Osteocyte (in vitro differentiated cells): ENCODE data around the gene SHFL. TPM values are rescaled to one million over a fixed set of nuclear protein-coding genes. Genes with fewer than 3 reads are reported as not detected.

Experiments used
- DNase-seq: peaks from one replicate; pipeline ENCODE4 v3.0.0; 2021; ENCODE audit warnings: mixed read lengths; ENCODE audit not compliant: unreplicated experiment; ENCODE audit errors: extremely low spot score
- H3K27ac Mint-ChIP-seq: one replicate; pipeline ENCODE4 v1.8.0; 2021; ENCODE audit warnings: mild to moderate bottlenecking, mixed read lengths; ENCODE audit not compliant: unreplicated experiment
- H3K27me3 Mint-ChIP-seq: one replicate; pipeline ENCODE4 v1.8.0; 2021; ENCODE audit warnings: mixed read lengths; ENCODE audit not compliant: unreplicated experiment
- H3K36me3 Mint-ChIP-seq: one replicate; pipeline ENCODE4 v1.8.0; 2021; ENCODE audit warnings: mixed read lengths; ENCODE audit not compliant: unreplicated experiment
- H3K4me1 Mint-ChIP-seq: one replicate; pipeline ENCODE4 v1.8.0; 2021; ENCODE audit warnings: mixed read lengths; ENCODE audit not compliant: unreplicated experiment
- H3K4me3 Mint-ChIP-seq: one replicate; pipeline ENCODE4 v1.8.0; 2021; ENCODE audit warnings: mild to moderate bottlenecking, moderate library complexity, mixed read lengths; ENCODE audit not compliant: unreplicated experiment
- H3K9me3 Mint-ChIP-seq: one replicate; pipeline ENCODE4 v1.8.0; 2021; ENCODE audit warnings: mixed read lengths; ENCODE audit not compliant: unreplicated experiment
- total RNA-seq: library from RNA; stranded (reverse); gene quantifications from 2 replicates; pipeline ENCODE4 v1.2.1, GENCODE V29; 2021
- TF ChIP-seq, protein P1 (sequence below): fragments of 200-600 bp; sonication (generic); IDR thresholded peaks from 2 replicates; pipeline ENCODE4 v1.5.0; 2021; ENCODE audit warnings: antibody characterized with exemption, mild to moderate bottlenecking, moderate library complexity

Gene SHFL
- total RNA-seq, 1 donor from 2014 or later, result 38.7 TPM

DNA sequence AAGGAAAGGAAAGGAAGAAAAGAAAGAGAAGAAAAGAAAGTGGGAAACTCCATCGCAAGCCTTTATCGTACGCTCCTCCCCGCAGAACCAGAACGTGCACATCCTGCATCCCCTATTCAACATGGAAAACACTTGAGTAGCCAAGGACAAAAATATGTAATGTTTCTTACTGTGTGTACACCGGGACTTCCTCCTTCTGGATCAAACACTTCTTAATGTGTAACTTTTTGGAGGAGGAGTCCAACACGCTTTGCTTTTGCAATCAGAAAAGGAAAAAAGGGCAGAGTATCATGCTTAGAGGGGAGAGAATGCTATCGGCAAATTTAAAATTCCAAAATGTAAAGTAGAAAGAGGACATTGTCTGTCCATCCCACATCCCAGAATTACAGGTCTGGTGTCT, 7.8 kb upstream of the SHFL start:
- H3K27ac Mint-ChIP-seq, result no peak overlapping the region
- no peak for DNase-seq
- H3K4me3 Mint-ChIP-seq, result no peak overlapping the region
- no peaks in the 10 kb centered on the region for H3K36me3 Mint-ChIP-seq
- TF ChIP-seq, protein P1, sequence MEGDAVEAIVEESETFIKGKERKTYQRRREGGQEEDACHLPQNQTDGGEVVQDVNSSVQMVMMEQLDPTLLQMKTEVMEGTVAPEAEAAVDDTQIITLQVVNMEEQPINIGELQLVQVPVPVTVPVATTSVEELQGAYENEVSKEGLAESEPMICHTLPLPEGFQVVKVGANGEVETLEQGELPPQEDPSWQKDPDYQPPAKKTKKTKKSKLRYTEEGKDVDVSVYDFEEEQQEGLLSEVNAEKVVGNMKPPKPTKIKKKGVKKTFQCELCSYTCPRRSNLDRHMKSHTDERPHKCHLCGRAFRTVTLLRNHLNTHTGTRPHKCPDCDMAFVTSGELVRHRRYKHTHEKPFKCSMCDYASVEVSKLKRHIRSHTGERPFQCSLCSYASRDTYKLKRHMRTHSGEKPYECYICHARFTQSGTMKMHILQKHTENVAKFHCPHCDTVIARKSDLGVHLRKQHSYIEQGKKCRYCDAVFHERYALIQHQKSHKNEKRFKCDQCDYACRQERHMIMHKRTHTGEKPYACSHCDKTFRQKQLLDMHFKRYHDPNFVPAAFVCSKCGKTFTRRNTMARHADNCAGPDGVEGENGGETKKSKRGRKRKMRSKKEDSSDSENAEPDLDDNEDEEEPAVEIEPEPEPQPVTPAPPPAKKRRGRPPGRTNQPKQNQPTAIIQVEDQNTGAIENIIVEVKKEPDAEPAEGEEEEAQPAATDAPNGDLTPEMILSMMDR, result no peak
- H3K4me1 Mint-ChIP-seq, result no peaks in the 10 kb centered on the region
- no peaks in the 10 kb centered on the region for H3K9me3 Mint-ChIP-seq
- peaks cover 25% of the 10 kb centered on the region for H3K27me3 Mint-ChIP-seq

DNA sequence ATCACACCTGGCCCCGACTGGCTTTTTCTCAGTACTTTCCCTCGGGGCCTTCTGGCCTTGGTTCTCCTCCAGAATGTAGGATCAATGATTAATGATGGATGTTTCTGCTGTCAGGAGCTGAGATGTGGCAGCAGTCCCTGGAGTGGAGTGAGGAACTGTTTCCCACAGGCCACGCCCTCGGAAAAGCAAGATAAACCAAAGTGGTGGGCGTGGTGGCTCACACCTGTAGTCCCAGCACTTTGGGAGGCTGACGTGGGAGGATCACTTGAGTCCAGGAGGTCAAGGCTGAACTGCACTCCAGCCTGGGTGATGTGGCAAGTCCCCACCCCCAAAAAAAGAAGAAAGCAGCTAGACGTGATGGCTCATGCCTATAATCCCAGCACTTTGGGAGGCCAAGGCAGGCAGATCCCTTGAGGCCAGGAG, 7.1 kb upstream of the SHFL start:
- no peak overlapping the region for H3K4me3 Mint-ChIP-seq
- no peak for DNase-seq
- H3K36me3 Mint-ChIP-seq, result no peaks in the 10 kb centered on the region
- H3K9me3 Mint-ChIP-seq, result no peaks in the 10 kb centered on the region
- no peaks in the 10 kb centered on the region for H3K4me1 Mint-ChIP-seq
- H3K27ac Mint-ChIP-seq, result no peak overlapping the region
- peaks cover 27% of the 10 kb centered on the region for H3K27me3 Mint-ChIP-seq
- TF ChIP-seq, protein P1, result no peak

DNA sequence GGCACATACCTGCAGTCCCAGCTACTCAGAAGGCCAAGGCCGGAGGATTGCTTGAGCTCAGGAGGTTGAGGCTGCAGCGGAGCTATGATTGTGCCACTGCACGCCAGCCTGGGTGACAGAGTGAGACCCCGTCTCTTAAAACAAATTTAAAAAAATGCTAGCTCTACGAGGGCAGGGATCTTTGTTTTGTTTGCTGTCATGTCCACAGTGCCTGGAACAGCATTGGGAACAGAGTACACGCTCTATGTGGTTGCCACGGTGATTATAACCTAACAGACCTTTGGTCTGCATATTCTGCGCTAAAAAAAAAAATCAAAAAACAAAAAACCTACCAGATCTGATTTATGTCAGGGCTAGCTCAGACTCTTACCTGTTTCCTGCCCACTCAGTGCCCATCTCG, 2.2 kb upstream of the SHFL start:
- H3K4me1 Mint-ChIP-seq, result peaks cover 5% of the 10 kb centered on the region
- no peaks in the 10 kb centered on the region for H3K9me3 Mint-ChIP-seq
- peaks cover 9% of the 10 kb centered on the region for H3K27me3 Mint-ChIP-seq
- no peak overlapping the region for H3K4me3 Mint-ChIP-seq
- no peak overlapping the region for H3K27ac Mint-ChIP-seq
- no peaks in the 10 kb centered on the region for H3K36me3 Mint-ChIP-seq
- TF ChIP-seq, protein P1, result no peak
- DNase-seq, result no peak

DNA sequence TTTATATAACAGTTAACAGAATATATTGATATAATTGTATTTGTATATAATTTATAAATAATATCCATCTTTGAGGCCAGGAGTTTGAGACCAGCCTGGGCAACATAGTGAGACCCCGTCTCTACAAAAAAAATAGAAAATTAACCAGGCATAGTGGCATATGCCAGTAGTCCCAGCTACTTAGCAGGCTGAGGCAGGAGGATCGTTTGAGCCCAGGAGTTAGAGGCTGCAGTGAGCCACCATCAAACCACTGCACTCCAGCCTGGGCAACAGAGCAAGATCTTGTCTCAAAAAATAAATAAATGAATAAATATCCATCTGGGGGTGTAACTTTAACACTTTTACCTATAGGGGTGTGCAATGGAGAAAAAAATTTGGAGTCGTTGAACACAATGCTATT, 1.3 kb upstream of the SHFL start:
- Mint-ChIP-seq H3K4me3 (peak overlapping the region; percentile 77), H3K36me3 (peaks cover 6% of the 10 kb centered on the region), H3K9me3 (no peaks in the 10 kb centered on the region), H3K27ac (no peak overlapping the region), H3K27me3 (peaks cover 5% of the 10 kb centered on the region), H3K4me1 (peaks cover 5% of the 10 kb centered on the region)
- TF ChIP-seq, protein P1, result no peak
- no peak for DNase-seq

DNA sequence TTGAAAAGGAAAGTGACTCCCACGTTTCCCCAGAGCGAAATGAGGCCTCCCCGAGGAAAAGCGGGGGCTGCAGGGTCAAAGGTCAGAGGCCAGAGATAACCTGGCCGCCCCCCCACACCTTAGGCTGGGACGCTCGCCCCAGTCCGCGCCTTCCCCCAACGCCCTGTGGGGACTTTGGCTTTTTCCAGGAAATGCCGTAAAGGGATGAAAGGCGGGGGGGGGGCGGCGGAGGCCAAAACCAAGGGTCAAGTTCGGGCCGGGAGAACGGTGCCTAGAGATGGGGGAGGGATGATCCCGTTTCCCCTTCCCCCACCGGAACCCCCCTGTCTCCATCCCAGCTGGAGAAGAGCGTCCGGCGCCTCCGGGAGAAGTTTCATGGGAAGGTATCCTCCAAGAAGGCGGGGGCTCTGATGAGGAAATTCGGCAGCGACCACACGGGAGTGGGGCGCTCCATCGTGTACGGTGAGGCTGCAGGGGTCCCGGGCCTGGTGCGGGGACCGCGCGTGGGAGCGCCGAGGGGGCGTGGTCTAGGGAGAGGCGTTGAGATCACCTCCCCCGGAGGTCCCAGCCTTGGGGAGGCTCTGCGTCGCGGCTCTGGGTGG, 575 bp downstream of the SHFL start:
- Mint-ChIP-seq H3K36me3 (peaks cover 13% of the 10 kb centered on the region), H3K9me3 (no peaks in the 10 kb centered on the region), H3K27me3 (peaks cover 5% of the 10 kb centered on the region), H3K4me3 (peak overlapping the region; percentile 77), H3K27ac (peak overlapping the region; percentile 56), H3K4me1 (peaks cover 5% of the 10 kb centered on the region)
- DNase-seq, result no peak
- TF ChIP-seq, protein P1, result no peak
